WI38 (cell line): Measurements from ENCODE around the gene SAMD4A.

ENCODE experiments used
- H3K4me3 ChIP-seq: 2 replicates; pipeline ENCODE4 v1.5.1; 2011; ENCODE audit warnings: low read depth, mild to moderate bottlenecking, control low read depth, low read length
- TF ChIP-seq, protein P1 (sequence below): IDR thresholded peaks from 2 replicates; pipeline ENCODE4 v1.5.1; 2012; ENCODE audit warnings: low read depth, mild to moderate bottlenecking, control low read depth, low read length

The SAMD4A gene

DNA sequence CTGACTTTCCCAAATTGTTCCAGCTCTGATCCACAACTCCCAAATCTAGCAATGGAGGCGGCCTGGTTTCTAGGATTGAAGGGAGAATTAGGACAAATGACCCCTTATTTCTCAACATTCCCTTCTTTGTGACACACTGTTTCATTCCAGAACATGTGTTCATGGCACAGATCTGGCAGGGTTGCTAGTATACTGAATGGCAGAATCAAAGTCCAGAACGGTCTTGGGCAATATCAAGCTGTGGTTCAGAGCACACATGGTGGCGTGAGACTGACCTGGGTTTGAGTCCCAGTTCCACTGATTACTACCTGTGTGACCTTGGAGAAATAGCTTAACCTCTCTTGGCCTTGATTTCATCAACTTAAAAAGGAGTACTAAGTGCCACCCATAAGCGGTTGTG, 152.5 kb downstream of the SAMD4A start:
- TF ChIP-seq, protein P1, sequence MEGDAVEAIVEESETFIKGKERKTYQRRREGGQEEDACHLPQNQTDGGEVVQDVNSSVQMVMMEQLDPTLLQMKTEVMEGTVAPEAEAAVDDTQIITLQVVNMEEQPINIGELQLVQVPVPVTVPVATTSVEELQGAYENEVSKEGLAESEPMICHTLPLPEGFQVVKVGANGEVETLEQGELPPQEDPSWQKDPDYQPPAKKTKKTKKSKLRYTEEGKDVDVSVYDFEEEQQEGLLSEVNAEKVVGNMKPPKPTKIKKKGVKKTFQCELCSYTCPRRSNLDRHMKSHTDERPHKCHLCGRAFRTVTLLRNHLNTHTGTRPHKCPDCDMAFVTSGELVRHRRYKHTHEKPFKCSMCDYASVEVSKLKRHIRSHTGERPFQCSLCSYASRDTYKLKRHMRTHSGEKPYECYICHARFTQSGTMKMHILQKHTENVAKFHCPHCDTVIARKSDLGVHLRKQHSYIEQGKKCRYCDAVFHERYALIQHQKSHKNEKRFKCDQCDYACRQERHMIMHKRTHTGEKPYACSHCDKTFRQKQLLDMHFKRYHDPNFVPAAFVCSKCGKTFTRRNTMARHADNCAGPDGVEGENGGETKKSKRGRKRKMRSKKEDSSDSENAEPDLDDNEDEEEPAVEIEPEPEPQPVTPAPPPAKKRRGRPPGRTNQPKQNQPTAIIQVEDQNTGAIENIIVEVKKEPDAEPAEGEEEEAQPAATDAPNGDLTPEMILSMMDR: no peak
- H3K4me3 ChIP-seq: no peak overlapping the region

DNA sequence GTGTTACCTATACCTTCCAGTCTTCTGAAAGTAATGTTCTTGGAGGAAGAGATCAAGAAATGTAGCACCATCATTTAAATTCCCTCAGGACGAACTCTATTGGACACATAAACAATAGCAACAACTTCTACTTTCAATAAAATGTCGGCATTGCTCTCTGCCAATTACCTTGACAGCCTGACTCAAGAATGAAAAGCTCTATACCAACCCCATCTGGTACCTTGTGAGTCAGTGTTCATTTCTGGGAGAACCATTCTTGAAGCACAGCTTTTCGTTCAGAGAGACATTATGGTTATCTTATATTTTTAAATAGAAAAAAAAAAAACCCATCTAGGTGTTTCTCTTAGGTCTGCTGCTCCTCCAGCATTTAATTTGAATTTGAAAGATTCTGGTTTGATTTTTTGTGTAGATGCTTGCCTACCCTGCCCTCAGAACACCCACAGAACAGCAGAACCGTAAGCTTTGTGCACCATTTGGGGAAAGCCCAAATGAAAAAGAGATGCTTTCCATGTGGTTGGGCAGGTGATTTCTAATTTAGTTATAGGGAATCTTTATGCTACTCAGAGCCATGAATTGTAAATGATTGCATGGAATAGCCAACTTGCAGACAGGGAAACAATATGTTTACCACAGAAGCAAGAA, 156.0 kb downstream of the SAMD4A start:
- TF ChIP-seq, protein P1: 0 out of 2 replicates have a peak, but pooled peaks have one; percentile 12
- H3K4me3 ChIP-seq: no peak overlapping the region

DNA sequence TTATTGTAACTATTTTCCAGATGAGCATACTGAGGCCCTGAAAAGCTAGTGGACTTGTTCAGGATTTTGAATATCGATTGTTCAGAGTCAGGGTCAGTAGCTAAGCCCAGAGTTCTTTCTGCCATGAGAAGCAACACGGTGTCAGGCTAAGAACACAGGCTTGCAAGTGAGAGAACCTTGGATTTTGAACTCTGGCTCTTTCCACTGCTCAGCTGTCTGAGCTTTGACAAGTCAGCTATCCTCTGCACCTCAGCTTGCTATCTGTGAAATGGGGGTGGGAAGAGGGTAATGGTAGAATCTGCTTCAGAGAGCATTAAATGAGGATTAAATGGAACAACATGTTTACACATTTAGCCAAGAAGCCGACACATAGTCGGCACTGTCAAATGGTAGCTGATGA, 157.2 kb downstream of the SAMD4A start:
- TF ChIP-seq, protein P1: no peak

DNA sequence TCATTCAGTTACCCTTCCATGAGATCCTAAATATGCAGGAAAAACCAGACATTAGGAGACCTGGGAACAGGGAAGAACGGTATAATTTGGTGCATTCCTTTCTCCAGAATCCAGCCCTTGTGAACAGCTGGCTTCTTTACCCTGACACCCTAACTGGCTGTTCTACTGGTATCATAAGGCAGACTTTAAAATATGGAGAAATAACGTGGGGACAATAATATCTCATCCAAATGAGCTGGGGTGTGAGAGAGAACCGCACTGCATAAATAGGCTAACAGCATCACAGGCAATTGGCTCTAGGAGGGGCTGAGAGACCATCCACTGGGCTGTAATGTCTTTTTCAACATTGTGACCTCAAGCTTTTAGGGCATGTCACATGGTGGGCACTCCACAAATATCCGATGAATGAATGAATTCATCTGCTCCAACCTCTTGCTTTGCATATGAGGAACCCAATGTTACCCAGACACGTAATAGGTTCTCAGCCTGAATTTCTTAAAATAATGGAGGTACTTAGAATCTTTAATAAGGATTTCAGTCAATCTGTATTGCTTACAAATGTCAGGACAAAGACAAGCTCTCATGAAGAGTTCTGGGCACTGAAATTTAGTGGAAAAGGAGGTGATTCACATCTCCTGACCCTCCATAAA, 157.9 kb downstream of the SAMD4A start:
- TF ChIP-seq, protein P1: no peak
- no peak overlapping the region for H3K4me3 ChIP-seq

More for the DNA sequence above, 157.2 kb downstream of the SAMD4A start:
- H3K4me3 ChIP-seq: no peak overlapping the region

DNA sequence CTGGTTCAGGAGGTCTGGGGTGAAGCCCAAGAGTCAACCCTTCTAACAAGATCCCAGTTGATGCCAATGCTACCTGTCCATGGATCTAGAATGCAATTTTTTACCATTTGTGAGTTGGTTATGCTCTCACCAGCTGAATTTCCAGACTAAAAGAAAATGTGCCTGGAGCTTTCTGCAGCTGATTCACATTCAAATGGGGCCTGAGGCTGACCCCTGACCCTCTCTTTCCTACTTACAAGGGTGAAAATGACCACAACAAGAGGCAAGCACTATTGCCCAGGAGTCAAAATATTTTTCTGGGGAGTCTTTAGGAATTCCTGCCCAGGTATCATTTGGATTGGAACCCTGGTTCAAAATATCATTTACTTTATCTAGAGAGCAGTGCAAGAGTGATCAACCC, 159.1 kb downstream of the SAMD4A start:
- TF ChIP-seq, protein P1: no peak
- H3K4me3 ChIP-seq: no peak overlapping the region

DNA sequence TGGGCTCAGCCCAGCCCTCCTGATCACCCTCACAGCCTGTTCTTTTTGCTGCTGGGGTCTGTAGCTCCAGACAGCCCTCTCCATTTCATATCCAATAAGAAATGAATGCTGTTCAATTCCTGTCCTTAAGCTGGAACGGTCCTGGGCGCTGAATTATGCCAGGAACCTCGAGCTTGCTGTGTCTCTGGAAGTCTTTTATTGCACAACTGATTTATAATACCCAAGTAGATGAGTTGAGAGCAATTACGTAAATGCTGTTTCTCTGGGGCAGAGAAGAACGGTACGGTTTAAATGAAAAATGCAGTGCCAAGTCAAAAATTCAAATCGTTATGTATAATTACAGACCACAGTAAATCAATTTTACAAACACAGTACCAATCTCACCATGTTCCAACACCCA, 161.0 kb downstream of the SAMD4A start:
- TF ChIP-seq, protein P1: no peak
- H3K4me3 ChIP-seq: no peak overlapping the region
